PC-3 (cell line): ENCODE measurements around the gene KRT33A. TPM values are rescaled to one million over a fixed set of nuclear protein-coding genes. Genes with fewer than 3 reads are reported as not detected.

Experiments
- total RNA-seq: library from RNA; depleted of rRNA; stranded (reverse); fragments of >200 nt; gene quantifications from 2 replicates; pipeline ENCODE4 v1.2.3, GENCODE V29; 2014; rRNA removed

Gene KRT33A
- total RNA-seq, 1 experiment from 2014 or later, result not detected

Other genes starting within 250 kb of the KRT33A start
- not detected in 2 replicates for gene KRTAP4-16, start 248.6 kb downstream of the KRT33A start, total RNA-seq
- gene KRTAP4-9, start 245.4 kb downstream of the KRT33A start, total RNA-seq, result not detected in 2 replicates
- gene KRTAP4-11, start 232.5 kb downstream of the KRT33A start, total RNA-seq, result not detected in 2 replicates
- gene KRTAP4-12, start 226.6 kb downstream of the KRT33A start, total RNA-seq, result not detected in 2 replicates
- not detected in 2 replicates for gene KRTAP4-6, start 210.3 kb downstream of the KRT33A start, total RNA-seq
- gene KRTAP4-5, start 201.0 kb downstream of the KRT33A start, total RNA-seq, result not detected in 2 replicates
- gene KRTAP4-4, start 190.1 kb downstream of the KRT33A start, total RNA-seq, result not detected in 2 replicates
- gene KRTAP4-3, start 182.6 kb downstream of the KRT33A start, total RNA-seq, result not detected in 2 replicates
- gene KRTAP4-2, start 172.6 kb downstream of the KRT33A start, total RNA-seq, result not detected in 2 replicates
- gene KRTAP4-1, start 165.9 kb downstream of the KRT33A start, total RNA-seq, result not detected in 2 replicates
- gene KRTAP9-1, start 160.9 kb downstream of the KRT33A start, total RNA-seq, result not detected in 2 replicates
- not detected in 2 replicates for gene KRTAP9-2, start 124.2 kb downstream of the KRT33A start, total RNA-seq
- gene KRTAP9-3, start 118.4 kb downstream of the KRT33A start, total RNA-seq, result not detected in 2 replicates
- gene KRTAP9-8, start 112.8 kb downstream of the KRT33A start, total RNA-seq, result not detected in 2 replicates
- gene KRTAP9-4, start 101.1 kb downstream of the KRT33A start, total RNA-seq, result not detected in 2 replicates
- gene KRTAP9-9, start 95.4 kb downstream of the KRT33A start, total RNA-seq, result not detected in 2 replicates
- gene KRTAP9-6, start 85.5 kb downstream of the KRT33A start, total RNA-seq, result not detected in 2 replicates
- gene KRTAP9-7, start 75.1 kb downstream of the KRT33A start, total RNA-seq, result not detected in 2 replicates
- not detected in 2 replicates for gene KRTAP29-1, start 48.0 kb downstream of the KRT33A start, total RNA-seq
- not detected in 2 replicates for gene KRTAP16-1, start 41.5 kb downstream of the KRT33A start, total RNA-seq
- not detected in 2 replicates for gene KRTAP17-1, start 35.1 kb downstream of the KRT33A start, total RNA-seq
- gene KRT33B, start 19.0 kb upstream of the KRT33A start, total RNA-seq, result not detected in 2 replicates
- gene KRT34, start 31.5 kb upstream of the KRT33A start, total RNA-seq, result 2.9 and 5.1 TPM in 2 replicates
- not detected in 2 replicates for gene KRT31, start 46.8 kb upstream of the KRT33A start, total RNA-seq
- 3.2 and 4.6 TPM in 2 replicates for gene KRT37, start 73.8 kb upstream of the KRT33A start, total RNA-seq
- gene KRT38, start 90.2 kb upstream of the KRT33A start, total RNA-seq, result not detected in 2 replicates
- 1.5 TPM in 2 replicates for gene KRT32, start 116.6 kb upstream of the KRT33A start, total RNA-seq
- gene KRT35, start 130.3 kb upstream of the KRT33A start, total RNA-seq, result not detected in 2 replicates
- gene KRT36, start 139.1 kb upstream of the KRT33A start, total RNA-seq, result not detected in 2 replicates
- 1.4 TPM in 2 replicates for gene KRT13, start 154.8 kb upstream of the KRT33A start, total RNA-seq
- 121 and 144 TPM in 2 replicates for gene KRT15, start 168.1 kb upstream of the KRT33A start, total RNA-seq
- gene KRT19, start 177.5 kb upstream of the KRT33A start, total RNA-seq, result 2,299 and 2,451 TPM in 2 replicates
- 1.0 TPM in 1 of 2 replicates, not detected in the other for gene KRT9, start 221.2 kb upstream of the KRT33A start, total RNA-seq
- 0.15 TPM in 1 of 2 replicates, not detected in the other for gene KRT14, start 236.1 kb upstream of the KRT33A start, total RNA-seq